Measurements from ENCODE around the gene ZNF518A.

DNA sequence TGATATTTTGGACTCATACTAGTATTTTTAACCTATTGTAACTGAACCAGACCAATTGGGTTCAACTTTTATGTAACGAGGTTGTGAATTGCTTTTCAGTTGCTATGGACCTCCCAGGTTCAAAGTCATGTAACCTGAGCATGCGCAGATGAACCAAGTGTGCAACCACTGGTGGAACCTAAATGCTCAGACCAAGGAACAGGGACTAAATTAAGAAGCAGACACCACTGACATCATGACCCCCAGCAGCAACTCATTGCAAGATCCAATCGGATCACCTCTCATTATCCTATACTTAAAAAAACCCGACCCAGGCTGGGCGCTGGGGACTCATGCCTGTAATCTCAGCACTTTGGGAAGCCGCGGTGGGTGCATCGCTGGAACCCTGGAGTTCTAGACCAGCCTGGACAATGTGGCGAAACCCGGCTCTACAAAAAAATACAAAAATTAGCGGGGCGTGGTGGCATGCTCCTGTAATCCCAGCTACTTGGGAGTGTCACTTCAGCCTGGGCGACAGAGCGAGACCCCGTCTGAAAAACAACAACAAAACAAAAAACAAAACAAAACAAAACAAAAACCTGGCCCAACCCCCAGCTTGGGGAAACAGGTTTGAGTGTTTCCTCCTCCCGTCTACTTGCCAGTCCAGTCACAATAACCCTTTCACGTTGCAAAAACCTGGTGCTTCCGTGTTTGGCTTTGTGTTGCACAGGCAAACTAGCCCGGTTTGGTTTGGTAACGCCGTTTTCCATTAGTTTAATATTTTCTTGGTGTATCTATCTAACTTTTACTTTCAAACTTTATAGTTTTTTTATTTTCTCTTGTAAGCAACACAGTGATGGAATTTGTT lies 11.3 kb upstream of the ZNF518A start:
- no peak for TF ChIP-seq POLR2AphosphoS5 (IDR thresholded peaks at IDR 0.05; ENCODE audit: borderline replicate concordance, low read depth, low read length)
- TF ChIP-seq EZH2 (IDR thresholded peaks at IDR 0.05), result no peak
- TF ChIP-seq FOXP2 (optimal IDR thresholded peaks at IDR 0.05; ENCODE audit: control extremely low read depth, extremely low read length, insufficient read depth), result no peak

Data from SK-N-MC (cell line).